Heart left ventricle (tissue), 13 donors: ENCODE measurements around the gene SEC14L1.

ENCODE experiments used
- POLR2A ChIP-seq, 2 donors: fragments of 450-650 bp; IDR thresholded peaks; one replicate each; pipeline ENCODE4 v1.6.1; 2017; ENCODE audit warnings: antibody characterized with exemption in 2 of 2, mild to moderate bottlenecking in 2 of 2, moderate library complexity in 2 of 2
- TF ChIP-seq, protein P1 (sequence below), 12 donors: fragments of 200-600 bp; sonication (generic) in 4 of 12; IDR thresholded peaks; one replicate each; pipeline versions ENCODE4 v1.5.0 to v1.8.0; 2018 to 2022; ENCODE audit warnings: antibody characterized with exemption in 12 of 12, mild to moderate bottlenecking in 5 of 12
- donor health status: ischemic (EF 13 %, LVEDD 7.1; RV severe dilation, severe dysfunction).
- donor health status: DM: no; HTN: yes; CAD: no.
- donor health status: DM: no; HTN: no; CAD: no.
- donor health status: ischemic (EF 25% LVEDD 6.9; RV normal size, moderate dysfunction).
- donor health status: ischemic (EF 25% LVEDD 5.7; RV mildly dilated, moderate dysfunction).
- donor health status: ischemic (EF 35%, LVEDD 5.7; RV mildly dilated, moderate dysfunction).
- donor health status: nonischemic (EF 11% LVEDD 7.7; RV severe dilation, severe dysfunction).
- donor health status: DM: yes; HTN: yes; CAD: no.
- donor health status: PGD.
- donor health status: ischemic (EF 29% LVEDD 5.4; RV normal size, mild dysfunction).
- donor health status: nonischemic (EF 23%, LVEDD 6.1; RV moderate dilation, normal function).

DNA sequence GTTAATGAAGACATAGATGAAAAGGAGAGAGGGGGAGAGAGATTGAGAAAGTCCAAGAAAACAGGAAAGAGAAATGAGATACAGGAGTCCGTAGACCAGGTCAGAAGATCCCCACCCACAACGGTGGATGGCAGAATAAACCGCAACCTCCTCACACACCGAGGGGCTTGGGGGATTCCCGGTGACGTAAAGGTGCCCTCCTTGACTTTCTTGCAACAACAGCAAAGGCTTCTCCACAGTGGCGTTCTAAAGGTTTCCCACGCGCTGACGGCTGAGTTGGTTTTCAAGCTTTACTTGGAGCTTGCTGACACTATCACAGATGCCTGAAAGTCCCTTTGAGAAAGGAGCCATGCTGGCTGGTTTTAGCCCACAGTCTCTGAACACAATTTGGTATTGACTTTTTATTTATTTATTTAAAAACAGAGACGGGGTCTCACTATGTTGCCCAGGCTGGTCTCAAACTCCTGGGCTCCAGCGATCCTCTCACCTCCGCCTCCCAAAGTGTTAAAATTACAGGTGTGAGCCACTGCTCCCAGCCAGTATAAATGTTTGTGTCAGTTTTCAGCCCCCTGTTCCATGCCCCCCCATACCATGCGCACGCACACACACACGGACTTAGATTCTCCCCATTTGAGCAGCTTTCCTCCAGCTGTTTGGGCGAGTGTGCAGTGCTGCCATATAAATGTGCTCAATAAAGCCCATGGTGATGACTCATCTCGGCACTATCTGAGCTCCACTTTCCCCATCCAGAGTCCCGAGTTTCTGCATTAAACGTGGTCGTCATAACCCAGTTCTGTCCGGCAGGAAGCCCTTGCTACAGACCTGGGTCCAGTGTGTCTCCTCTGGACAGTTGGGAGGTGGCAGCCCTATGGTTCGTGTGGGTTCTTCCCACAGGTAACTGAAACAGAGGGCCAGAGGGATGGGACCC, 33.0 kb upstream of the SEC14L1 start:
- TF ChIP-seq, protein P1, sequence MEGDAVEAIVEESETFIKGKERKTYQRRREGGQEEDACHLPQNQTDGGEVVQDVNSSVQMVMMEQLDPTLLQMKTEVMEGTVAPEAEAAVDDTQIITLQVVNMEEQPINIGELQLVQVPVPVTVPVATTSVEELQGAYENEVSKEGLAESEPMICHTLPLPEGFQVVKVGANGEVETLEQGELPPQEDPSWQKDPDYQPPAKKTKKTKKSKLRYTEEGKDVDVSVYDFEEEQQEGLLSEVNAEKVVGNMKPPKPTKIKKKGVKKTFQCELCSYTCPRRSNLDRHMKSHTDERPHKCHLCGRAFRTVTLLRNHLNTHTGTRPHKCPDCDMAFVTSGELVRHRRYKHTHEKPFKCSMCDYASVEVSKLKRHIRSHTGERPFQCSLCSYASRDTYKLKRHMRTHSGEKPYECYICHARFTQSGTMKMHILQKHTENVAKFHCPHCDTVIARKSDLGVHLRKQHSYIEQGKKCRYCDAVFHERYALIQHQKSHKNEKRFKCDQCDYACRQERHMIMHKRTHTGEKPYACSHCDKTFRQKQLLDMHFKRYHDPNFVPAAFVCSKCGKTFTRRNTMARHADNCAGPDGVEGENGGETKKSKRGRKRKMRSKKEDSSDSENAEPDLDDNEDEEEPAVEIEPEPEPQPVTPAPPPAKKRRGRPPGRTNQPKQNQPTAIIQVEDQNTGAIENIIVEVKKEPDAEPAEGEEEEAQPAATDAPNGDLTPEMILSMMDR (IDR thresholded peaks at IDR 0.05), result no peak
- TF ChIP-seq POLR2A (IDR thresholded peaks at IDR 0.05), result no peak
